ENCODE data around the gene C1QTNF1.

- TF ChIP-seq CTCF (IDR thresholded peaks at IDR 0.05) (no peak), POLR2A (IDR thresholded peaks at IDR 0.05) (no peak)
Measured at GRCh38 chr17:79036181-79036580, 12.2 kb downstream of the C1QTNF1 start.

Data from thyroid gland (tissue), 4 donors.